ENCODE measurements around the gene HERC2.
A peak's percentile ranks its signal among the peaks of the same experiment; 100 is the strongest.
"Not testable (repeated sequence)": the region's sequence is repeated elsewhere in the genome, so short reads cannot be mapped to it uniquely, and the experiment has no call there.

Gene HERC2

GRCh38 chr15:28178727-28179126 lies 143.3 kb downstream of the HERC2 start:
- no peak for DNase-seq

DNA sequence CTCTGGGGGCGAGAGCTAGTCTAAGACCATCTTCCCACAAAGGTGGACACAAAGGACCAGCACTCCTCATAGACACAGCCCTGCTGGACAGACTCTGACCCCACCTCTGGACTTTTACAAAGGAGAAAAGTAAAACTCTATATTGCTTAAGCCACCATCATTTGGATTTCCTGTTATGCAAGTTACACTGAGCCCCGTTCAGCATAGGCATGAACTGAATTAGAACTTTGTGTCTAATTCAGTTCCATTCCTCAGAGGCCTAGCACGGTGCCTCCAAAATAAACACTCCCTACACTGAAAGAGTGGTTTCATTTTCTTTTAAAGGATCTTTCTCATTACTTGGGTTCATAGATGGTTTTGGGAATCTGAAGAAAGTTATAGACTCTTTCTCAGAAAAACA lies 143.7 kb downstream of the HERC2 start:
- no peak for DNase-seq

- no peak for DNase-seq
Measured at GRCh38 chr15:28169366-28169765, 152.6 kb downstream of the HERC2 start.

- DNase-seq = not testable (repeated sequence)
Measured at GRCh38 chr15:28168405-28169121, 153.4 kb downstream of the HERC2 start.

DNA sequence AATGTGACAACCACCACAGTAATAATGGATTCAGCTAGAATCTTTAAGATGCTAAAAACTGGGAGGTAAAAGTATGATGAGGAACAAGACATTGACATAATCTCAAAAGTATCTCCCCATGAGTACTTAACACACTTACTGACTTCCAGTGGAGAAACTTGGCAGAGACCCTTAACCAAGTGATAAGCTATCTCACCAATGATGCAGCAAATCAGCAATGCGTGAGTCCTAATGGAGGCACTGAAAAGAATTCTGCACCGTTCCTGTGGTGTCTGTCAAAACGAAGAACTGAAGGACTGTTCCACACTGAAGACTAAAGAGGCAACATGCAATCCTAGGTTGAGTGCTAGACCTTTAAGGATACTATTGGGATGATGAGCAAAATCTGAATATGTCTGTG lies 154.9 kb downstream of the HERC2 start:
- DNase-seq = no peak

GRCh38 chr15:28165791-28166190 lies 156.2 kb downstream of the HERC2 start:
- no peak for DNase-seq

GRCh38 chr15:28164876-28165275 lies 157.1 kb downstream of the HERC2 start:
- no peak for DNase-seq

GRCh38 chr15:28154283-28154682 lies 167.7 kb downstream of the HERC2 start:
- no peak for DNase-seq

- no peak for DNase-seq
Measured at GRCh38 chr15:28153492-28154119, 168.4 kb downstream of the HERC2 start.

GRCh38 chr15:28152538-28152923 lies 169.4 kb downstream of the HERC2 start:
- not testable (repeated sequence) for DNase-seq

GRCh38 chr15:28151864-28152537 lies 170.0 kb downstream of the HERC2 start:
- not testable (repeated sequence) for DNase-seq

DNA sequence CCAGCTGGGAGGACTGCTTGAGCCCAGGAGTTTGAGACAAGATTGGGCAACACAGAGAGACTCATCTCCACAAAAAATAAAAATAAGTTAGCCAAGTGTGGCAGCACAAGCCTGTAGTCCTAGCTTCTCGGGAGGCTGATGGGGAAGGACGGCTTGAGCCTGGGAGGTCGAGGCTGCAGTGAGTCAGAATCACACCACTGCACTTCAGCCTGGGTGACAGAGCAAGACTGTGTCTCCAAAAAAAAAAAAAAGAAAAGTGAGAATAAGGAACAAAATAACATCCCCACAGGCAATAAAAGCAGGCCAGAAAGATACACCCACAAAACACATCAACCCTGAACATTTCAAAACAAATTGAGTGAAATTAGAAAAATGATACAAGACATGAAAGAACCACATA lies 174.2 kb downstream of the HERC2 start:
- no peak for DNase-seq

DNA sequence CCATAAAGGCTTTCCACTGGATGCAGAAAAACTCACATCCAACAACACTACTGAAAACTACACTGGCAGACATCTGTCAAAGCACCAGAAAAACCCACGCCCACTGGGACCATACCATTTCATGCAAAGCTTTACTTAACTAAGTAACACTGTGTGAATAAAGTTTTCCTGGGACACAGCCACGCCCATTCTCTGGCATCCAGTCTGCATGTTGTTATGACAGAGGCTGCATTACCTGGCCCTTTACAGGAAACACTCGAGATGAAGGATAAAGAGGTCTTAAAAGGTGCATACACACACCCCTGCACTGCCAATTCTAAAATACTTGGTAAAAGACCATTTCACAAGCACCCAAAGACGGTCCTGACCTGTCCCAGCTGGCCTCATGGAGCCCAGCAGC lies 176.6 kb downstream of the HERC2 start:
- DNase-seq = not testable (repeated sequence)

- no peak for DNase-seq
Measured at GRCh38 chr15:28140062-28140461, 181.9 kb downstream of the HERC2 start.

DNA sequence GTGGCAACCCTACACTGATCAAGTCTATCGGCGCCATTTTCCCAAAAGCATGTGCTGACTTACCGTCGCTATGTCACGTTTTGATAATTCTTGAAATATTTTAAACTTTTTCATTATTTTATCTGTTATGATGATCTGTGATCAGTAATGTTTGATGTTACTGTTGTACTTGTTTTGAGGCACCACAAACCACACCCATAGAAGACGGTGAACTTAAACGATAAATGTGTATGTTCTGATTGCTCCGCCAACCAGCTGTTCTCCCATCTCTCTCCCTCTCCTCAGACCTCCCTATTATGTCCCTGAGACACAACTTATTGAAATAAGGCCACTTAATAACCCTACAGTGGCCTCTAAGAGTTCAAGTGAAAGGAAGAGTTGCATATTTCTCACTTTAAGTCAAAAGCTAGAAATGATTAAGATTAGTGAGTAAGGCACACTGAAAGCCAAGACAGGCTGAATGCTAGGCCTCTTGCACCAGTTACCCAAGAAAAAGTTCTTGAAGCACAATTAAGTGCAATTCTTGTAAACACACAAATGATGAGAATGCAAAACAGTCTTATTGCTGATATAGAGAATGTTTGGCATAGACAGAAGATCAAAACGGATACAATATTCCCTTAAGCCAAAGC lies 184.5 kb downstream of the HERC2 start:
- not testable (repeated sequence) for DNase-seq

DNA sequence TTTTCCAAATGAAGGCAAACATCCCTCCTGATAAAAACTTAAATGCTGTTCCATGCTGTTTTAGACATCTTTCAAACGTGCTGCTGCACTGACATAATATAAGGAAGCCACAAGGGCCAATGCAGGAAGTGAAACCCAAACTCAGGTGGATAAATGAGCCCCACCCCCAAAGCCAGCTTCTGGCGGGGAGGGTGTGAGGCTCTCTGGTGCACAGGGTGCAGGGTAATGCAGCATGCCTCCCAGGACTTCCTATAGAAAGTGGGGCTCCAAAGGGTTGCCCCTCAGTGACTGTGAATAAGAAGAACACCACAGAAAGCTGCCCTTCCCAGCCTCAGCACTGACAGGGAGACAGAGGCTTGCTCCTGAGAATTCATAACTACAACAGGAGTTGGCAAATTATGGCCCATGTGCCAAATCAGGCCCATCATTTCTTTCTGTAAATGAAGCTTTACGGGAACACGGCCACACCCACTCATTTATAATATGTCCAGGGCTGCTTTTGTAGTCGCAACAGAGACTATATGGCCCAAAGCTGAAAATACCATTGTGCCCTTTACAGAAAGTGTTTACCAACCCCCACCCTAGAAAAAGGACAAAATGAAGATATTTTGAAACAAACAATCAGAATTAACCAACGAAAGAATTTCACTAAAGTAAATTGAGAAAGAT lies 185.6 kb downstream of the HERC2 start:
- DNase-seq = not testable (repeated sequence)

DNA sequence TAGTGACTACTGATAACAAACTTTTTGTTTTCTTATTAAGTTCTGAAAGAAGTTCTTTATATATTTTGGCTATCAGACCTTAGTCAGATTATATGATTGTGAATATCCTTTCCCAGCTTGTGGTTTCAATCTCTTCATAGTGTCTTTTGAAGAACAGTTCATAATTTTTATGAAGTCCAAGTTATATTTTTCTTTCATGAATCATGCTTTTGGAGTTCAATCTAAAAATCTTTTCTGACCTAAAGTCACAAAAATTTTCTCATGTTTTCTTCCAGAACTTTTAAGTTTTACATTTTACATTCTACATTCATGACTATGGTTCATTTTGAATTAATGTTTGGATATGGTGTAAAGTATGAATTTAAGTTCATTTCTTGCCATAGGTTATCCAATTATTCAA lies 188.7 kb downstream of the HERC2 start:
- DNase-seq = no peak

DNA sequence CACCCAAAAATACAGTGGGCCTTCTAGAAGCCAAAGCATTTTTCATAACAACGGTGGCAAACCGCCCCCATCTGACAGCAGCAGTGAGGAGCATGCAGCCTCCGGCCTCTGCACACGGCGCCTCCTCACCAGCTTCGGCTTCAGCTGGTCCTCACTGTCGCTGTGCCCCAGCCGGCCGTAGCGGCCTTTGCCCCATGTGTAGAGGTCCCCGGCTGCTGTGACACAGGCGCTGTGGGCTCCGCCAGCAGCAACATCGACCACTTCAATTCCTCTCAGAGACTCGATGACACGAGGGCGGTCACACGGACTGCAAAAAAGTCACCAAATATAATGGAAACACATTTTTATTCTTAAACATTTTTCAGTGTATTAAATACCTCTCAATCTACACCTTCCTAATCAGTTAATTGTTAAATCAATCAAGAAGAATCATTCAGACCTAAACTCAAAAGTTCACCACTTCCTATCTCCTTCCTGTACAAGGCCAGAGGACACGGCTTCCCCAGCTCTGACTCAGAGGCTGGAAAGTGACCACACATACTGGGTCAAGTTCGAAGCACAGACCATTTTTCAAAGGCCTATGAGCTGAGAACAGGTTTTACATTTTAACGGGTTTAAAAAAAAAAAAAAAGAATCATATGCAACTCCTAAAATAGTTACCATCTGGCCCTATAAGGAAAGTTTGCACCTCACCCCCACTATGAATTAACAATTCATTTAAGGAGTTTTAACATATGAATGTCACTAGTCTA lies 189.3 kb downstream of the HERC2 start:
- peak; percentile 6 for DNase-seq

DNA sequence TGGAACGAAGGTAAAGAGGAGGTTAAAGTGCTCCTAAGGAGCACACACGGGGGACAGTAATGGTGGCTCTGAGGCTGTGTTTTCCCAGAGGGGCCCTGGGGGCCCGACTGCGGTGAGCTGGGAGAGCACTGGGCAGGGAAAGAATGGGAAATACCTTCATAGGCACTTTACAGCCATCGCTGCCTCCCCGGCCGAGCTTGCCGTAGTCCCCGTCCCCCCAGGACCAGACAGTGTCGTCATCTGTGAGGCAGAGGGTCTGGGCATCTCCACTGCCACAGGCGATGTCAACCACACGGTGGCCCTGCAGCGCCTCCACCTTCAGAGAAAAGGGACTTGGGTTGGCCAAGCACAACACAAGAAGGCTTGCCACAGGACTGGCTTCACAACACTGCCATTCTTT lies 190.0 kb downstream of the HERC2 start:
- DNase-seq = no peak

DNA sequence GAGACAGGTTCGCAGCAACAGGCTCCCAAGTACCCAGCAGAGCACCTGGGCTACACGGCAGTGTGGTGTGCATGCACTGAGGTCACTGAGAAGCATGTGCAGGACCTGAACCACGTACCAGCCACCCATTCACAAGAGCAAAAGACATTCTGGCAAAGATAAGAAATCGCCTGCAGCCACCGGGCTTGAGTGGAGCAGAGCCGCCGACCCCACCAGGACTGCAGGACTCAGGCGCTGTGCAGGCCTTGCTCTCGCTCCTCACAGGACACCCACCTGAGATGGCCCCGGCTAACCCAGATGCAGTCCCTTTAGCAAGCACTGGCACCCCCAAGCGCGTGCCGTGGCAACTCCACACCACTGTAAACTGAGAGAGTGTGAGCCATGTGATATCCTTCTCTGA lies 190.6 kb downstream of the HERC2 start:
- DNase-seq = no peak

GRCh38 chr15:28130651-28131050 lies 191.3 kb downstream of the HERC2 start:
- no peak for DNase-seq

DNA sequence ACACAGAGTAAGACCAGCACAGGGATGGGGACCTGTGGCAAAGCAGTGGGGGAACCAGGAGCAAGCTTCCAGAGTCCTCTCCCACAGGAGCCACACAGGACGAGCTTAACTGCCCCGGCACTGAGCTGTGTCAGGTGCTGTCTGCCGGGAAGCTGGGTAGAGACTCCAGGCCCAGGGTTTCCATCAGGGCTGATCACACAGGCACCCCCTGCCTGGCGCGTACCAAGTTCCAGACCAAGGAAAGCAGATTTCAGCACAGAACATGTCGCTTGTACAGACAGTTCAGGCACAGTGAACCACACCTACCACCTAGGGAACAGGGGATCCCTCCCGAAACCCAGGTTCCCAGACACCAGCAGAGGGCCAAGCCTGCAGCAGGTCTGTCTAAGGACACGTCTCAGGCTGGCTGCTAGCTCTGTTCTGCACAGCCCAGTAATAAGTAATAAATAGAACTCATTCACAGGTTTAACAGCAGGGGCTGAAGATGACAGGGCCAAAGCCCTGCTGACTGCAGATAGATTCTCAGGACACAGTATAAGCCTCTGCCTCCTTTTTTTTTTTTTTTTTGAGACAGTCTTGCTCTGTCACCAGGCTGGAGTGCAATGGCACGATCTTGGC lies 192.6 kb downstream of the HERC2 start:
- no peak for DNase-seq
